HL-60/S4 (cell line): ENCODE results near the gene GSTA3.
"Not testable (repeated sequence)": the region's sequence is repeated elsewhere in the genome, so short reads cannot be mapped to it uniquely, and the experiment has no call there.

Source experiments
- in situ Hi-C: fragments of 300-500 bp; cut with MboI; formaldehyde crosslinking; loops from 2 replicates; pipeline ENCODE4 v1.14.3; 2022; ENCODE audit warnings: low sequenced_read_pairs

The GSTA3 gene

DNA sequence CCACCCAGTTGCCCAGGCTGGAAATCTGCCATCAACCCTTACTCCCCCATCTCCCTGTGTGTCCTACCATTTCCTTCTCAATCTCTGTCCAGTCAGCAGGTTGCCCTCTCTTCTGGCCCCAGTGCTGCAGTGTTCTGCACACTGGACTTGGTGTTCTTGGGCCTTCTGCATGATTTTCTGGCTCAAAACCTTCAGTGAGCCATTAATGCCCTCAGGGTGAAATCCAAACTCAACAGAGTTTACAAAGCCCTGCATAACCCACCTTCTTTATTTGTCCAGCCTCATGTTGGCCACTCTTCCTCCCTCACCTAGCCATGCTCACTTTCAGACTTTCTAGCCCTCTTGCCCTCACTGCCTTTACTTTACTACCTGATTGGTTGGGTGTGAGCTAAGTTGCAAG, 5.0 kb upstream of the GSTA3 start:
- in situ Hi-C loops, result no loop called here

DNA sequence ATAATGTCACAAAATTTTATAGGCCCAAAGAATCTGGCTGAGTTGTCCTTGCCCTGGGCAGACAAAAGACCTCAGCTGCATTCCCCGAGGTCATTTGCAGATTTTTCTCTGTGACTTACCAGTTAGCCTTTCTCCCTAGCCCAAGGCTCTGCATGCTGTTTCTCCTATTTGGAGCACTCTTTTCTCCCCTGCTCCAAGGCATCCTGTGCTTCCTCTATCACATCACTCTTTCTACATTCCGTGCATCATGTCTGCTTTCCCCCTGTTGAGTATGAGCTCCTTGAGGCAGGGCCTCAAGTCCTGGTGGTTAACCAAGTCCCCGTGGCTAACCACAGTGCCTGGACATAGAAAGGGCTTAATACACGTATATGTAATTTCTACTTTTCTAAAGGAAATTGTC, 593 bp upstream of the GSTA3 start:
- in situ Hi-C loops, result no loop called here

DNA sequence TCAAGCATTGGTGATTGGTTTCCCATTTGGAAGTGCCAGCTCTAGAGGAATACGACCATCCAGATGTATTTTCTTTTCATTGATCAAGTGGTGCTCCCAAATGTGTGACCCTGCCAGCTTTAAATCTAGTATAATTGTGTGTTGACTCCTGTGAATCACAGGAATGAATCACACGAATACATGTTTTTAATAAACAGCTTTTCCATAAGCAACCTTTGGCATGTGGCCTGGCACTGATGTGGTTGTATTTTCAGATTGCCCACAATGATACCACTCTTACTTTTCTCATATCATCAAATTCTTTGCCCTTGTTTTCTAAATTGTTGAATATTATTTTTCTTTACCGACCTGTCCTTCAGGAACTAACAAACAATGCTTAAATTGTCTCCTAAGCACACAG, 367 bp downstream of the GSTA3 start:
- in situ Hi-C loops, result no loop called here

DNA sequence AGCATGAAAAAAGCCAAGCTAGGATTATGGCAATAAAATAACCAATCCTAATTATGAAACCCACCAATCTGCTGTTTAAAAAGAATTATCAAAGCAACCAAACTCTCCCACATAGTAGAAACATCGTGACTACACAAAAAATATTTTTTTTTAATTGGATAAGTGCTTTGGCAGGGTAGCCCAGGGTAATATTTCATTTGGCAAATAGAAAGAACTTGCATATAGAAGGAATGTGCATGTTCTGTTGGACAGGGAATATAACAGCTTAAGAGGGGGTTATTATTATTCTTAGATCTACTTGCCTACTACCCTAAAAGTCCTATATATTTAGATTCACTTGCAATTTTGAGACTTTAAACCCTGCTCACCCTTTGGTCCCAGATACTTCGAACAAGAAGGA, 972 bp downstream of the GSTA3 start:
- in situ Hi-C loops, result no loop called here

DNA sequence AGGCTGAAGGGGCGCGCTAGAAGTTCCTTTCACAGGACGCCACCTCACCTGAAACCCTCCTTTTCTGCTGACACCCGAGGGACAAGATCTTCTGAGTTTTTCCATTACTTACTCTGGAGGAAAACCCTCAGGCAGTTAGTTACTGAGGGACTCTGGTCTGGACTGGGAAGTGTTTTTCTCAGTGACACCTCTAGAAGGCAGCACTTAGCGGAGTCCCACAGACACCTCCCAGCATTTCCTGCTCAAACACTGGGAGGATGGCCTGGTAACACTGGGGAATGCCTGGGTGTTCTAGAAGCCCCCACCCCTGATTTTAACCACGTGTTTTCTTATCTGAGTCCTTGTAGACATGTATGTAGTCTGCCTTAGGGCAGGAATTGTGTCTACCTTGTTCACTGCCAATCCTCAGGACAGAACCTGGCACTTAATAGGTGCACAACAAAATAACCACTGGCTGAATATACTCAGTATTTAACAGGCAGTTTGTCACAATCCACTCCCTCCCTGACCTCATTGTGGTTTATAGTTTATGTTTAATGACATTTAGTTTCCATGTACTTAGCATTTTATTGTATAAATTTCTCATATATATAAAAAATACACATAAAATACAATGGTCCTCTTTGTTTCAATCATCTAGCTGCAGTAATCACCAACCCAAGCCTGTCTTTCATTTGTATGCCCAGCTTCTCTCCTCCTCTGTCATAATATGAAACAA, 4.8 kb downstream of the GSTA3 start:
- in situ Hi-C loops, result no loop called here

DNA sequence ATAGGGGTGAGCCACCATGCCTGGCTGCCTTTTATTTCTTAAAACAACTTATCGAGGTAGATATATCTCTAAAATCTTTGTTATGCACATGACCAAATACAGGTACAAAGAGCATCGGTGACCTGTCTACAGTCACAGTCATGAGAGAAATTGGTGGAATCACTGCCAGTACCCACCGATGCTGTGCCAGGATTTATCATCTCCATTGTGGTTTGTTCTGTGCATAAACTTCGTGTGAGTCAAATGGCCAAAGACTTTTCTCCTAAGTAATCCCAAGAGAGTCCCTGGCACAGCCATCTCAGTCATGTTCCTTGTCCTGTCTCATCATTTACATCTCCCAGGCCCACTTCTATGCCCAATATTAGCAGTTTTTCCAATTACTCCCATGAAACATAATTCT, 9.0 kb downstream of the GSTA3 start:
- in situ Hi-C loops, result no loop called here

DNA sequence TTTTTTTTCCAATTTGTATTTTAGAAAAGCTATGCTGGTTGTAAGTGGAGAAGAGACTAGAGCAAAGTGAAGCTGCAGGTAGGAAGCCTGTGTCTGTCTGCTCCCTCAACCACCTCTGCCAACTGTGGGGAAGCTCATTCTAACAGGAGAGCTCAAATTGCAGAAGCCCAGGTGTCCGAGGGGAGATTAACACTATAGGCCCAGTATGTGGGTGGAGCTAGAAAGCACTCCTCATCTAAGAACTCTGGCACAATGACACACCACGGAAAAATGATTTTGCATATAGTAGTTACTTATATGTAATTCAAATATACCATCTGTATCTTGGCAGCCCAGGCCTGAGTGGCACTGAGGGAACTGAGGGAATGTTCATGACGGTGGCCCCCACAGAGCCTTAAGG, 13.7 kb downstream of the GSTA3 start:
- in situ Hi-C loops, result not testable (repeated sequence)

DNA sequence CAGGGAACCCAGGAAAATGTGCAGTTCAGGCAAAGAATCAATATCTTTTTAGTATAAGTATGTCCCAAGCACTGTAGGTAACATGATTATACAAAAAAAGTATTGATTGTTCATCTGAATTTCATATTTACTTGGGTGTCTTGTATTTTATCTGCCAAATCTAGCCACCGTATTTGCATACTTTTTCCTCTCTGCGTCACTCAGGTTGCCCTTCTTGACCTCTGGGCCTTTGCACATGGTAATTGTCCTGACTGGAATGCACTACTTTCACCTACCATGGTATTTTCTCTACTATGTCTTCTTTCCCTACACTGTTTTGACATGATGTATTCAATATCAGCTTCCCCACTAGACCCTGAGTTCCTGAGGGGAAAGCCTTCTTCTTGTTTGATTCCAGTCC, 15.2 kb downstream of the GSTA3 start:
- in situ Hi-C loops, result no loop called here

DNA sequence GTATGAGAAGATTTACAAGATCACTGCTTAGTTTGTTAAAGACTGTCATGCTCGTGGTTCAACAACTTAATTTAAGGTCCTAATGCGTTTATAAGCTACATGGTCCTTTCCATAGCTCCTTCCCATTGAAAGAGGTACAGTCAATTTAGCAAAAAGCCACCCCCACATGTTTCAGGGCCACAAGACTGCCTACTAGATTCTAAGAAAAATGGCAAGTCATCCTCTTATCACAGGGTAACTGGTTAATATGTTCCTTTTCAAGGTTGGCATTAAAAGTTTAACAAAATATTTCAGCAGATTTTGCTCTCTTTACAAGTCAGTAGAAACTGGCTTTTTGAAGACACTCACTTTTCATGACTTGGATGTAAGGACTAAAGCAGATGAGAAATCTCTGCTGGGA, 15.7 kb downstream of the GSTA3 start:
- in situ Hi-C loops, result no loop called here

DNA sequence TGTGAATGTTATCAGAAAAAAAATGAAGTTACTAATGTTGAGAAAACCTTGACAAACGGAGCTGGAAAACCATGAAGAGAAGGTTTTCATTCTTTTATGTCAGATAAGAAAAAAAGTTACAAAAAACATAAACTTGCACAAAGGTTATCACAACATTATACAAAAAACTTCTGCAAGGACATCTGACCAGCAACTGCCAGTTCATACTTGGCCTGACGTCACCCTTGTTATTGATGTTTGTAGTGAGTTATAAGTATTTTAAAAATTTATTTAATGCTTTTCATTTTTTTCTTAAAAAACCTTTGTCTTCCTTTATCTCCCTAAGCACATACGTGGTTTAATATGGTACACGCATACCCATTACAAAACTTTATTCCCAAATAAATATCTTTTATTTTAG, 16.3 kb downstream of the GSTA3 start:
- in situ Hi-C loops, result no loop called here

DNA sequence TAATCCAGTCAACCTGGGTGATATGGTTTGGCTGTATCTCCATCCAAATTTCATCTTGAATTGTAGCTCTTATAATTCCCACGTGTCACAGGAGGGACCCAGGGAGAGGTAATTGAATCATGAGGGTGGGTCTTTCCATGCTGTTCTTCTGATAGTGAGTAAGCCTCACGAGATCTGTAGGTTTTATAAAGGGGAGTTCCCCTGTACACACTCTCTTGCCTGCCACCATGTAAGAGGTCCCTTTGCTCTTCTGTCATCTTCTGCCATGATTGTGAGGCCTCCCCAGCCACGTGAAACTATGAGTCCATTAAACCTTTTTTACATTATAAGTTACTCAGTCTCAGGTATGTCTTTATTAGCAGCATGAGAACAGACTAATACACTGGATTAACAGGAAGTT, 19.5 kb downstream of the GSTA3 start:
- in situ Hi-C loops, result no loop called here

DNA sequence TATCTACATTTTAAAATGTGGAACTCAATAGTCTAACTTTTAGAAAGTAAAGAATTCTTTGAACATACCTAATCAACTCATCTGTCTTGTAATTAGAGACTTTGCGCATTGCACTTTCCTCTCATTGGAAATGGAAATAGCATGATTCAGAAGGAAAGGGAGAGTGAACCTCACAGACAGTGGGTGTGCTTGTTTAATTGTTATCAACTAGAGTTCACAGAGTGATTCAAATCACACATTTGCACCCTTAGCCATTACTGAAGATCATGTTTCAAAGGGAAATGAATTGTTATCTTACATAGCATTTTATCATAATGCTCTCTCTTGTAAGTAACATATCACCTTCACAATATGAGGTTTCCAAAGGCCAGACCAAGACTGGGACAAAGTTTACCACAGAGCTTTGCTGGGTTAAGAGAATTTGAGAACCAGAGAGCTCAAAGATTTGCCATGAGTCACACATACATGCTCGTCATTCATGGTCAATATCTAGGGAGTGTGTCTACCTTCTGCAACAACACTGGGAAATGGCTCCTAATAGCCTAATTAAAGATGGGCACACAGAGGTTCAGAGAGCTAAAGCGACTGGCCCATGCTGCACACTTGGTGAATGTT, 21.5 kb downstream of the GSTA3 start:
- in situ Hi-C loops, result no loop called here

DNA sequence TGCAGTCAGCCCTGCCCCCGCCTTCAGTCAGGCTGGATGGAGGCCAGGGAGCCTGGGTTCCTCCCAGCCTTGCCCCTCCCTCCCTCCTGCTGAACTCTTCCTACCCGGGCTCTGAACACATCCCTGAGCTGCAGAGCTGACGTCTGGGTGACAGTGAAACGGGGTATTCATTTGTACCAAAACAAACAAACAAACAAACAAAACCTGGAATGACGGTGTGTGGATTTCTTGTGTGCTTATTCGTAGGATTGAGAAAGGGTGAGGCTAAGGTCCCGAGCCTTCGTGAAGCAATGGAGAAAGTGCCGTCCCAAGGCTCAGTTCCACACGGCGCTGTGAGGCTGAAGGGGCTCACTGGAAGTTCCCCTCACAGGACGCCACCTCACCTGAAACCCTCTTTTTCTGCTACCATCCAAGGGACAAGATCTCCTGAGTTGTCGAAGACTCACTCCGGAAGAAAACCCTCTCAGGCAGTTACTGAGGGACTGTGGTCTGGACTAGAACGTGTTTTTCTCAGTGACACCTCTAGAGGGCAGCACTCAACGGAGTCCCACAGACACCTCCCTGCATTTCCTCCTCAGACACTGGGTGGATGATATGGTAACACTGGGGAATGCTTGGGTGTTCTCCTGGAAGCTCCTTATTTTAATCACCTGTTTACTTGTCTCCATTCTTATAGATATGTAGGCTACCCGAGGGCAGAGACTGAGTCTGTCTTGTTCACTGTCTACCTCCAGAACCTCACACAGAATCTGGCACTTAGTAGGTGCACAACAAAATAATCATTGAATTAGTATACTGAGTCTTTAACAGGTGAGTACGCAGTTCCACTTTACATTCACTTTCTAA, 27.3 kb downstream of the GSTA3 start:
- in situ Hi-C loops, result no loop called here

DNA sequence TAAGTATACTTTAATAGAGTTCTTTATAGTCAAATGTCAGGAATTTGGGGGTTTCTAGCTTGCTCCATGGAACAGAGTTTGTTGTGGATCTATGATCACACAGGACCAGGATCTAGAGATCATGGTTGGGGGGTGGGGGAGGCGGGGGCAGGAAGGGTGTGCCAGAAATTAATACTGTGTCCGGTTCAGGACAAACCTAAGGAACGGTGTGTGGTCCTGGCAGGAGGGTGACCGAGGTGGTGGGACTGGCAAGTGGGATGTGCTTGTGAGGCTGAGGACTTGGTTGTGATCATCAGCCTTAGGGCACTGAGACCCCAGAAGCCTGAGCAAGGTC, 27.9 kb downstream of the GSTA3 start:
- in situ Hi-C loops, result no loop called here

DNA sequence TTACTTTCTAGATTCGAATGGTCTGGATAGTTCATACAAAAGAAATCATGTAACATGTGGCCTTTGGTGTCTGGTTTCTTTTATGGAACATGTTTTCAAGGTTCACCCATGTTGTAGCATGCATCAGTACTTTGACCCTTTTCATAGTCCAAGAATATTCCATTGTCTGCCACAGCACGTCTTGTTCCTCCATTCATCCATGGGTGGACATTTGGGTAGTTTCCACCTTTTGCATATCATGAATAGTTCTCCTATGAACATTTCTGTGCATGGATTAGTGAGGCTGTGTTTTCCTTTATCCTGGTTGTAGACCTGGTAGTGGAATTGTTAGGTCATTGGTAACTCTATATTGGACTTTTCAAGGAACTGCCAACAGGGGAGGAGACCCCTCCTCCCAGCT, 31.7 kb downstream of the GSTA3 start:
- in situ Hi-C loops, result no loop called here

DNA sequence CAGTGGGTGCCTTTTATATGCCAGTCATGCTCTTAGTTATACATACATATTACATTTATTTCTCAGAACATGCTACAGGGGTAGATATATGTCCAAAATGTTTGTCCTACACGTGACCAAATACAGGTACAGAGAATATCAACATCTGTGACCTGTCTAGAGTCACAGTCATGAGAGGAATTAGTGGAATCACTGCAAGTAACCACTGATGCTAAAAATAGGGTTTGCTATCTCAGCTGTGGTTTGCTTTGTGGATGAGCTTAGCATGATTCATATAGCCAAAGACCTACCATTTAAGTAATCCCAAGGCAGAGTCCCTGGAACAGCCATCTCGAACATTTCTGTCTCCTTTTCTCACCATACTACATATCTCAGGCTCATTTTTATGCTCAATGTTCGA, 32.3 kb downstream of the GSTA3 start:
- in situ Hi-C loops, result no loop called here

DNA sequence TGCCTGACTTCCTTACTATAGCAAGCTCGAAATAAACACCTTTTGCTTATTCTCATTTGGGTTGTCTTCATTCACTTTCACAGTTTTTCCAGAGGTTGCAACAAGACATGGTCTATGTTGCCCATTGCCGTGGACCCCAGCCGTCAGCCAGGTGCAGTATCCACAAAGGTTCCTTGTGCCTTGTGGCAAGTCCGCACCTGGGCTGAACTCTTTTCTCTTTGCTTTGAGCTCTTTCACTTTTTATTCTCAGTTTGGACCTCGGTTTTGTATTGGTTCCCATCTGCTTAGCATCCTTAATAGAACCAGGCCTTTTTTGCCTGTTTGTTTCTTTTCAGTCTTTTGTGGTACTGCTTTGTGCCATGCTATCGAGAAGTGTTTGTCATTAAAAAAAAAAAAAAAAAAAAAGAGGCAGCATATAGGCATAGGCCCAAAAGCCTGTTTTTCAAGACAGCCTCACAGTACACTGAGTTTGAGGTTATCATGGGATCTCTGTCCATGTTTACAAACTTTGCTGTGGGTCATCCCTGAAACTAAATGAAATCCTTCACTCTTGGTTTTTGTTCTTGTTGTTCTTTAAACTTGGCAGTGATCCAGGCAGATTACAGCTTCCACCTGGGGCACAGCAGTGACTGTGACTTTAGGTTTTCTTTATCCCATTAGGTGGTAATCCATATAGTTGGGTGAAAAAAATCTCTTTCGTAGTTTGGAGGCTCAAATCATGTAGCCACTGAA, 33.3 kb downstream of the GSTA3 start:
- in situ Hi-C loops, result no loop called here

DNA sequence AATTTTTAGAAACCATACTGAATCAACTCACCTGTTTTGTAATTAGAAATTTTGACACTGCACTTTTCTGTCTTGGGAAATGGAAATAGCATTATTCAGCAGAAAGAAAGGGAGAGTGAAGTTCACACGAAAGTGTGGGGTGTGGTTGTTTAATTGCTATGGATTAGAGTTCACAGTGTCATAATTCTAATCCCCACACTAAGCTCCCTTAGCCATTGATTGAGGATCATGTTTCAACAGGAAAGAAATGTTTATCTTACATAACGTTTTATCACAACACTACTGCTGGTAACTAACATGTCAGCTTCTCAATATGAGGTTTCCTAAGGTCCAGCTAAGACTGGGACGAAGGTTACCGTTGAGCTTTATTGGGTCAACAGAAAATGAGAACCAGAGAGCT, 37.5 kb downstream of the GSTA3 start:
- in situ Hi-C loops, result no loop called here

DNA sequence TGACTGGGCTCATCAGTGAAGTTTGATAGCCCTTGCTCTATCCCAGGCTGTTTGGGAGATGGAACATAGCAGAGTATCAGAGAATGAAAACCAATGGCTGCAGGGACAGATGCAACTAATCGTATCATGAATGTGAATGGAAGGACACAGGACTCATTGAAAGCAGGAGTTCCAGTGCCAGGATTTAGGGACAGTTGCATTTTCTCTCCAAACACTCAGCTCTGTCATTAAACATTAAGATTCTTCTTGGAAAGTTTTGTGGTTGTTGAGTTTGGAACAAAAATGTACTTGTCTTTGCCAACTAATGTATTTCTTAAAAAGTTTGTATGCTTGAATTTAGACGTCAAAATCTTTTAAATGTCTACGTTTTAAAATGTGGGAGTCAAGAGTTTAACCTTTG, 37.9 kb downstream of the GSTA3 start:
- in situ Hi-C loops, result no loop called here

DNA sequence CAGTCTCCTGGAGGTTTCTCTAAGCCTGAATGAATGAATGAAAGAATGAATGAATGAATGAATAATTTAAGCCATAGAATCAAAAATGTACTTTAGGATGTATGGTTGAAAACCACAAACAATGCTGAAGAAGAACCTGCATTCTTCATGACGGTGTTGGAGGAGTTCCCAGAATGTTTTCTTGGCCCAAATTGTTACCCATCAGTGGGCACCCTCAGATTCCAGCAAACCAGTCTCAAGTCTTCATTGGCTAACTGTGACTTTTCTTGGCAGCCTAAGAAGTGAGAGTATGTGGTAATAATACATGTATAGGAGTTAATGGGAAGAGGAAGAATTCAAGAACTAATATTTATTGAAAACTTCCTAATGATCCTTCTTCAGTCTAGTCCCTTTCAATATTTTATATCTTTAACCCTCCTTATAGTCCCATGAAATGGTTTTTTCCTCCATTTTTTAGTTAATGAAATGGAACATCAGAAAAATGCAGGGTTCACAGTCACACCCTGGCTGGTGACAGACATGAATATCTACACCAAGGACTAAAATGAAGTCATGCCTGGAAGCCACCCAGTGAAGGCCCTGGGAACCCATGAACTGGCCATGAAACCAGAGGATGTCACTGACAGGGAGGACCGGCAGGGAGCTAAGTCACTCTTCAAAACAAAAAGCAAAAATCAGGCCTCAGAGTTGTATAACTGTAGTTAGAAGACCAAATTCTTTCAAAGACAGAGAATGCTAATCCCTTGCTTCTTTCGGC, 39.0 kb downstream of the GSTA3 start:
- in situ Hi-C loops, result not testable (repeated sequence)

DNA sequence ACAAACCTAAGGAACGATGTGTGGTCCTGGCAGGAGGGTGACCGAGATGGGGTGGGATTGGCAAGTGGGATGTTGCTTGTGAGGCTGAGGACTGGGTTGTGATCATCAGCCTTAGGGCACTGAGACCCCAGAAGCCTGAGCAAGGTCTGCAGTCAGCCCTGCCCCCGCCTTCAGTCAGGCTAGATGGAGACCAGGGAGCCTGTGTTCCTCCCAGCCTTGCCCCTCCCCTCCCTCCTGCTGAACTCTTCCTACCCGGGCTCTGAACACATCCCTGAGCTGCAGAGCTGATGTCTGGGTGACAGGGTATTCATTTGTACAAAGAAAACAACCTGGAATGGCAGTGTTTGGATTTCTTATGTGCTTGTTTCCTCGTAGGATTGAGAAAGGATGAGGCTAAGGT, 40.6 kb downstream of the GSTA3 start:
- in situ Hi-C loops, result not testable (repeated sequence)
